ENCODE results near the gene KLF6. TPM values are rescaled to one million over a fixed set of nuclear protein-coding genes. Genes with fewer than 3 reads are reported as not detected.

KLF6 gene
- total RNA-seq, 1 experiment from 2014 or later: 70.1 TPM

DNA sequence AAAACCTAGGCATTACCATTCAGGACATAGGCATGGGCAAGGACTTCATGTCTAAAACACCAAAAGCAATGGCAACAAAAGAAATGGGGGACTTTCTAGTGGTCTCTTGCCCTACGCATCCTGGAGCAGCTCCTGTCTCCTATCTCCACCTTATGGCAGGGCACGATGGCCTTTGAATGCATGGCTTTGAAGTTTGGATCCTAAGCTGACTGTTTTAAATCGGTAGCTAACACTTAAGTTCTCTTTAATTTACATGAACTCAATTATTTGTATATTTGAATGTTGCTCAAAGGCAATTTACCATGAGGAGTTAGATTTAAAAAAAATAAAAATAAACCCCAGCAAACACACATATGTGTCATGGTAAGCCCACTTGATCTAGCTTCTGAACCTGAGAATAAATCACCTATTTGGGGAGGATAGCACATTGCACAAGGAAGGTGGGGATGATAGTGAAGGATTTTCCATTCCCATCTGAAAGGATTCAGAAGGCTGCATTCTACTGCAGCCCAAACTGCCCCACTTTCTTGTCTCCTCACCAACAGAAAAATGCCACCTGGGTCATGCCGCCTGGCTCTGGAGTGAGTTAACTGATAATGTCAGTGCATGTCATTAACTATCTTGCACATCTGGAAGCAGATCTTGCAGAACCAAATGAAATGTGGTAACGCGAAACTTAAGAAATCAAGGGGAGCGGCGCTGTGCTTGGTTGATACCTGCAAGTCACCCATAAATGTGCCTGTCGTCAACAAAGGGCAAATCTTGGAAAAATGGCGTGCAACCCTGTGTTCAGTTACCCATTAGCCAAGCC, 12.4 kb downstream of the KLF6 start:
- intact Hi-C loops (cut with micrococcal nuclease; ENCODE audit: unreplicated experiment): no loop called here
- Histone ChIP-seq H3K4me3 (ENCODE audit: low read depth, low read length, poor library complexity, severe bottlenecking) (no peak overlapping the region), H3K27me3 (replicated peaks; ENCODE audit: insufficient read depth, low read depth, low read length, poor library complexity) (no peaks in the 10 kb centered on the region), H3K36me3 (ENCODE audit: insufficient read depth, low read length, poor library complexity, severe bottlenecking) (peaks cover 20% of the 10 kb centered on the region), H3K4me1 (ENCODE audit: insufficient read depth, low read length, poor library complexity, severe bottlenecking) (peaks cover 17% of the 10 kb centered on the region), H3K27ac (ENCODE audit: low read depth, low read length, poor library complexity, severe bottlenecking) (no peak overlapping the region), H3K9me3 (ENCODE audit: low read depth, low read length, poor library complexity, severe bottlenecking) (no peaks in the 10 kb centered on the region)
- POLR2A ChIA-PET (ENCODE audit: low non-redundant PET): no interaction called here
- no peak for TF ChIP-seq EZH2 (IDR thresholded peaks at IDR 0.05; ENCODE audit: borderline replicate concordance, low read depth, low read length, poor library complexity, severe bottlenecking)
- no peak for TF ChIP-seq CTCF (conservative IDR thresholded peaks at IDR 0.05; ENCODE audit: low read depth, low read length)
- CTCF ChIA-PET: no interaction called here
- DNase-seq (ENCODE audit: low spot score): no peak
- BruUV-seq (replicated peaks): no TSS peak

DNA sequence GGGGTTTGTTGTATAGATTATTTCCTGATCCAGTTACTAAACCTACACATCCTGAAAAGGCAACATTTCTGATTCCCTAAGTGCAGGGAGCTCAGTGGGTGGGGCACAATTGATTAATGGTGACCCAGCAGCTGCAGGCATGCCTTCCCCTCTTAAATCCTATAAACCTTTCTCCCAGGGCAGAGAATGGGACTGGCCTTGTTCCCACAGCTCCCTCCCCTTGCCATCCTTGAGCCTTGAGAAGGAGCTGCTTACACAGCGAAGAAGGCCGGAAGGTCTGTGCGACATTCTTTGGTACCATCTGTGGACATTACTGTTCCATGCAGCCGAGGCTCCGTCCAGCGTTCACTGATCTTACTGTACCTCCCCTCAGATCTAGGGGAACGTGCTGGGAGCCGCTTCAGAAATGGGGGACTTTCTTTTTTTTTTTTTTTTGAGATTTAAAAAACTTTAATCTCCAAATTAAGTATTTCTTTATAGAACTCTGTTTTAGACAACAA, 14.3 kb downstream of the KLF6 start:
- TF ChIP-seq CTCF (conservative IDR thresholded peaks at IDR 0.05; ENCODE audit: low read depth, low read length): no peak
- TF ChIP-seq EZH2 (IDR thresholded peaks at IDR 0.05; ENCODE audit: borderline replicate concordance, low read depth, low read length, poor library complexity, severe bottlenecking): no peak
- peaks cover 1% of the 10 kb centered on the region for H3K36me3 ChIP-seq (ENCODE audit: insufficient read depth, low read length, poor library complexity, severe bottlenecking)
- intact Hi-C loops (cut with micrococcal nuclease; ENCODE audit: unreplicated experiment): no loop called here
- no TSS peak for BruUV-seq (replicated peaks)
- ChIA-PET CTCF (no interaction called here), POLR2A (ENCODE audit: low non-redundant PET) (no interaction called here)
- H3K27me3 ChIP-seq (replicated peaks; ENCODE audit: insufficient read depth, low read depth, low read length, poor library complexity): no peaks in the 10 kb centered on the region
- no peak for DNase-seq (ENCODE audit: low spot score)
- no peaks in the 10 kb centered on the region for H3K4me1 ChIP-seq (ENCODE audit: insufficient read depth, low read length, poor library complexity, severe bottlenecking)
- no peak overlapping the region for H3K4me3 ChIP-seq (ENCODE audit: low read depth, low read length, poor library complexity, severe bottlenecking)
- H3K27ac ChIP-seq (ENCODE audit: low read depth, low read length, poor library complexity, severe bottlenecking): no peak overlapping the region
- no peaks in the 10 kb centered on the region for H3K9me3 ChIP-seq (ENCODE audit: low read depth, low read length, poor library complexity, severe bottlenecking)

DNA sequence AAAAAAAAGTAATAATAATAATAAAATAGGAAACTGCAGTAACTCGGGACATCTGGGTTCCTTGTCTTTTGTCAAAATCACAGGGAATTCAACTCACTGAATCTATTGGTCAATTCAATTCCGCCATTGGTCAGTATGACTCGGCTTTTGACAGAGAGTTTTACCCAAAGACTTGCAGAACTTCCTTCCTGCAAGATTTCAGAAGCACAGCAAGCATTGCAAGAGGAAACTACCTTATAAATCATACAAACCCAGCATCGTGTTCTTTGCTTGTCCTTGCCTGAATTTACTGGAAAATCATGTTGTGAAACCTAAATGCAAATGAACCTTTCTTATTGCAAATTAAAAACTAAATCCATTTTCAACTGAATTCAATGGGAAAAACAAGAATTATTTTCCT, 15.5 kb downstream of the KLF6 start:
- TF ChIP-seq EZH2 (IDR thresholded peaks at IDR 0.05; ENCODE audit: borderline replicate concordance, low read depth, low read length, poor library complexity, severe bottlenecking): no peak
- no peak for TF ChIP-seq CTCF (conservative IDR thresholded peaks at IDR 0.05; ENCODE audit: low read depth, low read length)
- Histone ChIP-seq H3K27me3 (replicated peaks; ENCODE audit: insufficient read depth, low read depth, low read length, poor library complexity) (no peaks in the 10 kb centered on the region), H3K4me3 (ENCODE audit: low read depth, low read length, poor library complexity, severe bottlenecking) (no peak overlapping the region), H3K9me3 (ENCODE audit: low read depth, low read length, poor library complexity, severe bottlenecking) (no peaks in the 10 kb centered on the region), H3K4me1 (ENCODE audit: insufficient read depth, low read length, poor library complexity, severe bottlenecking) (no peaks in the 10 kb centered on the region), H3K27ac (ENCODE audit: low read depth, low read length, poor library complexity, severe bottlenecking) (no peak overlapping the region), H3K36me3 (ENCODE audit: insufficient read depth, low read length, poor library complexity, severe bottlenecking) (no peaks in the 10 kb centered on the region)
- POLR2A ChIA-PET (ENCODE audit: low non-redundant PET): no interaction called here
- DNase-seq (ENCODE audit: low spot score): no peak
- CTCF ChIA-PET: no interaction called here
- intact Hi-C loops (cut with micrococcal nuclease; ENCODE audit: unreplicated experiment): no loop called here
- no TSS peak for BruUV-seq (replicated peaks)

Data from A673 (cell line).